Measurements from ENCODE around the gene MICOS13.

GRCh38 chr19:5635427-5635826 is 44.9 kb downstream of the MICOS13 start:
- TF ChIP-seq CTCF (IDR thresholded peaks at IDR 0.05 in 8 of 11, conservative IDR thresholded peaks at IDR 0.05 in 3 of 11) (no peak), POLR2AphosphoS5 (IDR thresholded peaks at IDR 0.05) (no peak)
